Endothelial cell (in vitro differentiated cells): ENCODE results near the gene OR2M4. TPM values are rescaled to one million over a fixed set of nuclear protein-coding genes. Genes with fewer than 3 reads are reported as not detected.
A peak's percentile ranks its signal among the peaks of the same experiment; 100 is the strongest.
"Not testable (repeated sequence)": the region's sequence is repeated elsewhere in the genome, so short reads cannot be mapped to it uniquely, and the experiment has no call there.

Experiments
- DNase-seq: peaks from one replicate; pipeline ENCODE4 v3.0.0; 2021; ENCODE audit warnings: low spot score
- H3K27ac Mint-ChIP-seq: one replicate; pipeline ENCODE4 v1.8.0; 2021; ENCODE audit warnings: mixed read lengths, inconsistent platforms; ENCODE audit not compliant: unreplicated experiment
- H3K27me3 Mint-ChIP-seq: one replicate; pipeline ENCODE4 v1.8.0; 2021; ENCODE audit warnings: mild to moderate bottlenecking, moderate library complexity, mixed read lengths, inconsistent platforms; ENCODE audit not compliant: unreplicated experiment
- H3K36me3 Mint-ChIP-seq: one replicate; pipeline ENCODE4 v1.8.0; 2021; ENCODE audit warnings: mild to moderate bottlenecking, low read depth, mixed read lengths, inconsistent platforms; ENCODE audit not compliant: unreplicated experiment
- H3K4me1 Mint-ChIP-seq: one replicate; pipeline ENCODE4 v1.8.0; 2021; ENCODE audit warnings: mild to moderate bottlenecking, mixed read lengths, inconsistent platforms; ENCODE audit not compliant: unreplicated experiment
- H3K4me3 Mint-ChIP-seq: one replicate; pipeline ENCODE4 v1.8.0; 2021; ENCODE audit warnings: mild to moderate bottlenecking, mixed read lengths, inconsistent platforms; ENCODE audit not compliant: unreplicated experiment
- H3K9me3 Mint-ChIP-seq: one replicate; pipeline ENCODE4 v1.8.0; 2021; ENCODE audit warnings: mixed read lengths, inconsistent platforms; ENCODE audit not compliant: unreplicated experiment
- CTCF ChIP-seq: fragments of 200-600 bp; sonication (generic); IDR thresholded peaks from one replicate; pipeline ENCODE4 v1.5.0; 2021; ENCODE audit warnings: antibody characterized with exemption; ENCODE audit not compliant: unreplicated experiment
- total RNA-seq: library from RNA; stranded (reverse); fragmentation: NEBNext Ultra II Directional; extraction: Animal tissue kit (Norgen Biotek cat#: 25700); gene quantifications from one replicate; pipeline ENCODE4 v1.2.1, GENCODE V29; 2021; ENCODE audit not compliant: unreplicated experiment

Gene OR2M4
- total RNA-seq, 1 donor from 2014 or later: not detected

GRCh38 chr1:248243204-248243603, 12.0 kb downstream of the OR2M4 start:
- no peaks in the 10 kb centered on the region for H3K36me3 Mint-ChIP-seq
- no peak overlapping the region for H3K27ac Mint-ChIP-seq
- peaks cover 17% of the 10 kb centered on the region for H3K9me3 Mint-ChIP-seq
- no peak for DNase-seq
- H3K4me3 Mint-ChIP-seq: no peak overlapping the region
- peak; percentile 55 for TF ChIP-seq CTCF
- H3K4me1 Mint-ChIP-seq: no peaks in the 10 kb centered on the region
- H3K27me3 Mint-ChIP-seq: peaks cover 2% of the 10 kb centered on the region

- not testable (repeated sequence) for H3K9me3 Mint-ChIP-seq, H3K4me1 Mint-ChIP-seq
These were observed 28.1 kb downstream of the OR2M4 start for GRCh38 chr1:248259309-248259708.

GRCh38 chr1:248268178-248268577, 37.0 kb downstream of the OR2M4 start:
- Mint-ChIP-seq H3K9me3 (peaks cover 10% of the 10 kb centered on the region), H3K36me3 (no peaks in the 10 kb centered on the region)

More at GRCh38 chr1:248259309-248259708, 28.1 kb downstream of the OR2M4 start:
- not testable (repeated sequence) for H3K27me3 Mint-ChIP-seq, H3K4me3 Mint-ChIP-seq, H3K27ac Mint-ChIP-seq, H3K36me3 Mint-ChIP-seq, DNase-seq

GRCh38 chr1:248273225-248273624, 42.0 kb downstream of the OR2M4 start:
- peaks cover 10% of the 10 kb centered on the region for H3K9me3 Mint-ChIP-seq
- not testable (repeated sequence) for H3K27me3 Mint-ChIP-seq, H3K4me1 Mint-ChIP-seq, DNase-seq, H3K27ac Mint-ChIP-seq, H3K36me3 Mint-ChIP-seq, H3K4me3 Mint-ChIP-seq

More at GRCh38 chr1:248268178-248268577, 37.0 kb downstream of the OR2M4 start:
- Mint-ChIP-seq H3K27me3 (no peaks in the 10 kb centered on the region), H3K4me1 (no peaks in the 10 kb centered on the region), H3K27ac (no peak overlapping the region), H3K4me3 (no peak overlapping the region)
- no peak for DNase-seq
- no peak for TF ChIP-seq CTCF

- no peak for TF ChIP-seq CTCF
- Mint-ChIP-seq H3K4me3 (no peak within 1 kb of the TSS), H3K36me3 (no peaks in the 10 kb centered on the region), H3K9me3 (peaks cover 5% of the 10 kb centered on the region), H3K27me3 (no peaks in the 10 kb centered on the region), H3K4me1 (no peaks in the 10 kb centered on the region), H3K27ac (no peak within 1 kb of the TSS)
- no peak for DNase-seq
These were observed 46.7 kb downstream of the OR2M4 start, which contains the start of gene OR2T33 for GRCh38 chr1:248277876-248278275. OR2T33 (minus strand) TSS chr1:248277976; CDS start chr1:248273814, 4,162 bp downstream.

- Mint-ChIP-seq H3K9me3 (peaks cover 13% of the 10 kb centered on the region), H3K27ac (no peak overlapping the region), H3K27me3 (no peaks in the 10 kb centered on the region), H3K4me3 (no peak overlapping the region), H3K36me3 (no peaks in the 10 kb centered on the region), H3K4me1 (no peaks in the 10 kb centered on the region)
- DNase-seq: no peak
- no peak for TF ChIP-seq CTCF
These were observed 57.2 kb downstream of the OR2M4 start for GRCh38 chr1:248288391-248288790.

Other genes starting within 250 kb of the OR2M4 start
- not detected for gene OR2L5, start 217.8 kb upstream of the OR2M4 start, total RNA-seq
- gene OR2L2, start 201.3 kb upstream of the OR2M4 start, total RNA-seq: not detected
- not detected for gene OR2L3, start 184.6 kb upstream of the OR2M4 start, total RNA-seq
- gene OR2L13, start 136.2 kb upstream of the OR2M4 start, total RNA-seq: not detected
- not detected for gene OR2M5, start 86.3 kb upstream of the OR2M4 start, total RNA-seq
- not detected for gene OR2M2, start 56.6 kb upstream of the OR2M4 start, total RNA-seq
- not detected for gene OR2M3, start 34.2 kb upstream of the OR2M4 start, total RNA-seq
- gene OR2T33, start 46.6 kb downstream of the OR2M4 start, total RNA-seq: not detected
- gene OR2T12, start 72.0 kb downstream of the OR2M4 start, total RNA-seq: not detected
- not detected for gene OR2M7, start 93.2 kb downstream of the OR2M4 start, total RNA-seq
- not detected for gene OR14C36, start 117.4 kb downstream of the OR2M4 start, total RNA-seq
- not detected for gene OR2T4, start 130.2 kb downstream of the OR2M4 start, total RNA-seq
- gene OR2T6, start 144.3 kb downstream of the OR2M4 start, total RNA-seq: not detected
- gene OR2T1, start 171.6 kb downstream of the OR2M4 start, total RNA-seq: not detected
- gene OR2T2, start 214.2 kb downstream of the OR2M4 start, total RNA-seq: not detected
- gene OR2T3, start 241.9 kb downstream of the OR2M4 start, total RNA-seq: not detected